H1 (cell line): ENCODE results near the gene ABHD13. TPM values are rescaled to one million over a fixed set of nuclear protein-coding genes. Genes with fewer than 3 reads are reported as not detected.

ENCODE experiments used
- BACH1 ChIP-seq: IDR thresholded peaks from 2 replicates; pipeline ENCODE4 v1.6.1; 2012; ENCODE audit warnings: low read length, improper control_type of control experiment
- CEBPB ChIP-seq: IDR thresholded peaks from 2 replicates; pipeline ENCODE4 v1.6.1; 2012; ENCODE audit warnings: low read depth, low read length
- CHD2 ChIP-seq: IDR thresholded peaks from 2 replicates; pipeline ENCODE4 v1.6.1; 2012; ENCODE audit warnings: low read length, improper control_type of control experiment
- JUN ChIP-seq: IDR thresholded peaks from 2 replicates; pipeline ENCODE4 v1.6.1; 2011; ENCODE audit warnings: low read depth, mild to moderate bottlenecking, improper control_type of control experiment, low read length
- MAFK ChIP-seq: IDR thresholded peaks from 2 replicates; pipeline ENCODE4 v1.6.1; 2012; ENCODE audit warnings: low read depth, mild to moderate bottlenecking, improper control_type of control experiment, low read length
- POLR2AphosphoS5 ChIP-seq: IDR thresholded peaks from 2 replicates; pipeline ENCODE4 v1.6.1; 2011; ENCODE audit warnings: low read depth, low read length
- RXRA ChIP-seq: IDR thresholded peaks from 2 replicates; pipeline ENCODE4 v1.6.1; 2011; ENCODE audit warnings: low read depth, mild to moderate bottlenecking, low read length, moderate library complexity; ENCODE audit not compliant: insufficient read depth
- TBP ChIP-seq: IDR thresholded peaks from 2 replicates; pipeline ENCODE4 v1.6.1; 2011; ENCODE audit warnings: low read depth, low read length, improper control_type of control experiment
- USF2 ChIP-seq: IDR thresholded peaks from 2 replicates; pipeline ENCODE4 v1.6.1; 2011; ENCODE audit warnings: low read length, improper control_type of control experiment
- ZNF274 ChIP-seq: IDR thresholded peaks from 2 replicates; pipeline ENCODE4 v1.7.0; 2012; ENCODE audit warnings: low read length, borderline replicate concordance; ENCODE audit errors: extremely low read depth
- polyA plus RNA-seq, 7 experiments: library from polyadenylated mRNA; depleted of rRNA in 3 of 7; stranded (reverse) in 5 of 7; unstranded in 2 of 7; fragments of >200 nt in 5 of 7; fragments of 200-250 nt in 2 of 7; gene quantifications; 1 replicate in 5 of 7; 2 replicates in 1 of 7; 4 replicates in 1 of 7; pipeline versions ENCODE4 v1.2.1 to v1.2.3, GENCODE V29; 2011 to 2013; ENCODE audit warnings: missing spikeins in 2 of 7, mixed read lengths in 2 of 7
- total RNA-seq: library from RNA; stranded (reverse); fragmentation: NEBNext Ultra II Directional; extraction: Animal tissue kit (Norgen Biotek cat#: 25700); gene quantifications from 2 replicates; pipeline ENCODE4 v1.2.1, GENCODE V29; 2021

ABHD13 gene
- total and polyA plus RNA-seq, 2 of the 8 experiments (the other 6 are each of a cell fraction or from before 2014, with no cell fraction given) = 3.5 to 6.6 TPM

GRCh38 chr13:108218044-108218974 is at the start of gene ABHD13 (continued):
- TF ChIP-seq MAFK (no peak), JUN (0 out of 2 replicates have a peak, but pooled peaks have one; percentile 49), POLR2AphosphoS5 (no peak; the same call in 1 of the 2 replicates), ZNF274 (no peak), USF2 (no peak), CHD2 (peak; percentile 48; the same call in 1 of the 2 replicates), CEBPB (peak; percentile 83), BACH1 (no peak), TBP (peak; percentile 66; the same call in 1 of the 2 replicates), RXRA (no peak)
